ENCODE results near the gene SFMBT1.

GRCh38 chr3:52959773-52960172 is 86.1 kb downstream of the SFMBT1 start:
- TF ChIP-seq, protein P1, sequence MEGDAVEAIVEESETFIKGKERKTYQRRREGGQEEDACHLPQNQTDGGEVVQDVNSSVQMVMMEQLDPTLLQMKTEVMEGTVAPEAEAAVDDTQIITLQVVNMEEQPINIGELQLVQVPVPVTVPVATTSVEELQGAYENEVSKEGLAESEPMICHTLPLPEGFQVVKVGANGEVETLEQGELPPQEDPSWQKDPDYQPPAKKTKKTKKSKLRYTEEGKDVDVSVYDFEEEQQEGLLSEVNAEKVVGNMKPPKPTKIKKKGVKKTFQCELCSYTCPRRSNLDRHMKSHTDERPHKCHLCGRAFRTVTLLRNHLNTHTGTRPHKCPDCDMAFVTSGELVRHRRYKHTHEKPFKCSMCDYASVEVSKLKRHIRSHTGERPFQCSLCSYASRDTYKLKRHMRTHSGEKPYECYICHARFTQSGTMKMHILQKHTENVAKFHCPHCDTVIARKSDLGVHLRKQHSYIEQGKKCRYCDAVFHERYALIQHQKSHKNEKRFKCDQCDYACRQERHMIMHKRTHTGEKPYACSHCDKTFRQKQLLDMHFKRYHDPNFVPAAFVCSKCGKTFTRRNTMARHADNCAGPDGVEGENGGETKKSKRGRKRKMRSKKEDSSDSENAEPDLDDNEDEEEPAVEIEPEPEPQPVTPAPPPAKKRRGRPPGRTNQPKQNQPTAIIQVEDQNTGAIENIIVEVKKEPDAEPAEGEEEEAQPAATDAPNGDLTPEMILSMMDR (IDR thresholded peaks at IDR 0.05), result no peak
- no peak for TF ChIP-seq POLR2A (IDR thresholded peaks at IDR 0.05)

Measured in heart left ventricle (tissue), 13 donors.